ENCODE data around the gene SLC25A45. TPM values are rescaled to one million over a fixed set of nuclear protein-coding genes. Genes with fewer than 3 reads are reported as not detected.

SLC25A45 gene
- total and polyA plus RNA-seq, 2 experiments from 2014 or later = 0.10 to 0.74 TPM

DNA sequence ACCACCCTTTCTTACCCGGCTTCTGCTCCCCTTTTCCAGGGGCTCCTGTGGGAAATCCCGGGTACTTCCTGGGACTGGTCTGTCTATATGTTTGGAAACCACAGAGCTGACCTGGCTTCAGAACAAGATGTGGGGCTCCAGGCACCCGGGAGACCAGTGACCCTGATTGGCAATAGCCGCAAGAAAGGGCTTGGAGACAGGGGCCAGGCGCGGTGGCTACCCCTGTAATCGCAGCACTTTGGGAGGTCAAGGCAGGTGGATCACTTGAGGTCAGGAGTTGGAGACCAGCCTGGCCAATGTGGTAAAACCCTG lies 37.0 kb upstream of the SLC25A45 start:
- Histone ChIP-seq H3K9me2 (ENCODE audit: insufficient read depth) (no peaks in the 10 kb centered on the region), H3K4me3 (peak overlapping the region; percentile 20; the same call in 1 of the 2 replicates), H2AFZ (no peak overlapping the region), H4K20me1 (replicated peaks; ENCODE audit: insufficient read depth) (no peaks in the 10 kb centered on the region), H3F3A (replicated peaks; ENCODE audit: low read depth) (peaks cover 38% of the 10 kb centered on the region), H3K27me3 (ENCODE audit: insufficient read depth) (no peaks in the 10 kb centered on the region), H3K4me1 (ENCODE audit: insufficient read depth) (peaks cover 72% of the 10 kb centered on the region), H3K36me3 (ENCODE audit: insufficient read depth) (no peaks in the 10 kb centered on the region), H3K4me2 (peak overlapping the region; percentile 59), H3K27ac (ENCODE audit: low read depth) (peak overlapping the region; percentile 93), H3K79me2 (replicated peaks; ENCODE audit: insufficient read depth) (peaks cover 14% of the 10 kb centered on the region)
- Mint-ChIP-seq H3K27ac (peak overlapping the region; percentile 100), H3K9me3 (no peaks in the 10 kb centered on the region; the same call in 2 of the 3 replicates), H3K4me1 (peaks cover 74% of the 10 kb centered on the region), H3K4me3 (peak overlapping the region; percentile 58; the same call in 1 of the 3 replicates), H3K36me3 (ENCODE audit: low read depth) (no peaks in the 10 kb centered on the region), H3K27me3 (ENCODE audit: insufficient read depth, low read depth, poor library complexity) (peaks cover 41% of the 10 kb centered on the region)
- DNase-seq (ENCODE audit: low spot score) (no peak), ATAC-seq (no peak)
- TF ChIP-seq STAT1 (IDR thresholded peaks at IDR 0.05; ENCODE audit: unreplicated experiment) (no peak), EZH2 (IDR thresholded peaks at IDR 0.05; ENCODE audit: low read depth, unreplicated experiment) (no peak), POLR2AphosphoS5 (IDR thresholded peaks at IDR 0.05; ENCODE audit: low read depth) (no peak), CREB1 (CRISPR knock-in tag; IDR thresholded peaks at IDR 0.05; ENCODE audit: low read depth) (no peak), JUNB (IDR thresholded peaks at IDR 0.05; ENCODE audit: unreplicated experiment) (no peak), EZH2phosphoT487 (IDR thresholded peaks at IDR 0.05; ENCODE audit: unreplicated experiment) (no peak), ZNF331 (CRISPR knock-in tag; IDR thresholded peaks at IDR 0.05; ENCODE audit: low read depth) (no peak), NANOG (IDR thresholded peaks at IDR 0.05; ENCODE audit: borderline replicate concordance) (no peak)
- TF ChIP-seq, protein P1, sequence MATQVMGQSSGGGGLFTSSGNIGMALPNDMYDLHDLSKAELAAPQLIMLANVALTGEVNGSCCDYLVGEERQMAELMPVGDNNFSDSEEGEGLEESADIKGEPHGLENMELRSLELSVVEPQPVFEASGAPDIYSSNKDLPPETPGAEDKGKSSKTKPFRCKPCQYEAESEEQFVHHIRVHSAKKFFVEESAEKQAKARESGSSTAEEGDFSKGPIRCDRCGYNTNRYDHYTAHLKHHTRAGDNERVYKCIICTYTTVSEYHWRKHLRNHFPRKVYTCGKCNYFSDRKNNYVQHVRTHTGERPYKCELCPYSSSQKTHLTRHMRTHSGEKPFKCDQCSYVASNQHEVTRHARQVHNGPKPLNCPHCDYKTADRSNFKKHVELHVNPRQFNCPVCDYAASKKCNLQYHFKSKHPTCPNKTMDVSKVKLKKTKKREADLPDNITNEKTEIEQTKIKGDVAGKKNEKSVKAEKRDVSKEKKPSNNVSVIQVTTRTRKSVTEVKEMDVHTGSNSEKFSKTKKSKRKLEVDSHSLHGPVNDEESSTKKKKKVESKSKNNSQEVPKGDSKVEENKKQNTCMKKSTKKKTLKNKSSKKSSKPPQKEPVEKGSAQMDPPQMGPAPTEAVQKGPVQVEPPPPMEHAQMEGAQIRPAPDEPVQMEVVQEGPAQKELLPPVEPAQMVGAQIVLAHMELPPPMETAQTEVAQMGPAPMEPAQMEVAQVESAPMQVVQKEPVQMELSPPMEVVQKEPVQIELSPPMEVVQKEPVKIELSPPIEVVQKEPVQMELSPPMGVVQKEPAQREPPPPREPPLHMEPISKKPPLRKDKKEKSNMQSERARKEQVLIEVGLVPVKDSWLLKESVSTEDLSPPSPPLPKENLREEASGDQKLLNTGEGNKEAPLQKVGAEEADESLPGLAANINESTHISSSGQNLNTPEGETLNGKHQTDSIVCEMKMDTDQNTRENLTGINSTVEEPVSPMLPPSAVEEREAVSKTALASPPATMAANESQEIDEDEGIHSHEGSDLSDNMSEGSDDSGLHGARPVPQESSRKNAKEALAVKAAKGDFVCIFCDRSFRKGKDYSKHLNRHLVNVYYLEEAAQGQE (IDR thresholded peaks at IDR 0.05; ENCODE audit: unreplicated experiment) = no peak
- TF ChIP-seq, protein P2, sequence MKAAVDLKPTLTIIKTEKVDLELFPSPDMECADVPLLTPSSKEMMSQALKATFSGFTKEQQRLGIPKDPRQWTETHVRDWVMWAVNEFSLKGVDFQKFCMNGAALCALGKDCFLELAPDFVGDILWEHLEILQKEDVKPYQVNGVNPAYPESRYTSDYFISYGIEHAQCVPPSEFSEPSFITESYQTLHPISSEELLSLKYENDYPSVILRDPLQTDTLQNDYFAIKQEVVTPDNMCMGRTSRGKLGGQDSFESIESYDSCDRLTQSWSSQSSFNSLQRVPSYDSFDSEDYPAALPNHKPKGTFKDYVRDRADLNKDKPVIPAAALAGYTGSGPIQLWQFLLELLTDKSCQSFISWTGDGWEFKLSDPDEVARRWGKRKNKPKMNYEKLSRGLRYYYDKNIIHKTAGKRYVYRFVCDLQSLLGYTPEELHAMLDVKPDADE (IDR thresholded peaks at IDR 0.05) = no peak
- TF ChIP-seq, protein P3, sequence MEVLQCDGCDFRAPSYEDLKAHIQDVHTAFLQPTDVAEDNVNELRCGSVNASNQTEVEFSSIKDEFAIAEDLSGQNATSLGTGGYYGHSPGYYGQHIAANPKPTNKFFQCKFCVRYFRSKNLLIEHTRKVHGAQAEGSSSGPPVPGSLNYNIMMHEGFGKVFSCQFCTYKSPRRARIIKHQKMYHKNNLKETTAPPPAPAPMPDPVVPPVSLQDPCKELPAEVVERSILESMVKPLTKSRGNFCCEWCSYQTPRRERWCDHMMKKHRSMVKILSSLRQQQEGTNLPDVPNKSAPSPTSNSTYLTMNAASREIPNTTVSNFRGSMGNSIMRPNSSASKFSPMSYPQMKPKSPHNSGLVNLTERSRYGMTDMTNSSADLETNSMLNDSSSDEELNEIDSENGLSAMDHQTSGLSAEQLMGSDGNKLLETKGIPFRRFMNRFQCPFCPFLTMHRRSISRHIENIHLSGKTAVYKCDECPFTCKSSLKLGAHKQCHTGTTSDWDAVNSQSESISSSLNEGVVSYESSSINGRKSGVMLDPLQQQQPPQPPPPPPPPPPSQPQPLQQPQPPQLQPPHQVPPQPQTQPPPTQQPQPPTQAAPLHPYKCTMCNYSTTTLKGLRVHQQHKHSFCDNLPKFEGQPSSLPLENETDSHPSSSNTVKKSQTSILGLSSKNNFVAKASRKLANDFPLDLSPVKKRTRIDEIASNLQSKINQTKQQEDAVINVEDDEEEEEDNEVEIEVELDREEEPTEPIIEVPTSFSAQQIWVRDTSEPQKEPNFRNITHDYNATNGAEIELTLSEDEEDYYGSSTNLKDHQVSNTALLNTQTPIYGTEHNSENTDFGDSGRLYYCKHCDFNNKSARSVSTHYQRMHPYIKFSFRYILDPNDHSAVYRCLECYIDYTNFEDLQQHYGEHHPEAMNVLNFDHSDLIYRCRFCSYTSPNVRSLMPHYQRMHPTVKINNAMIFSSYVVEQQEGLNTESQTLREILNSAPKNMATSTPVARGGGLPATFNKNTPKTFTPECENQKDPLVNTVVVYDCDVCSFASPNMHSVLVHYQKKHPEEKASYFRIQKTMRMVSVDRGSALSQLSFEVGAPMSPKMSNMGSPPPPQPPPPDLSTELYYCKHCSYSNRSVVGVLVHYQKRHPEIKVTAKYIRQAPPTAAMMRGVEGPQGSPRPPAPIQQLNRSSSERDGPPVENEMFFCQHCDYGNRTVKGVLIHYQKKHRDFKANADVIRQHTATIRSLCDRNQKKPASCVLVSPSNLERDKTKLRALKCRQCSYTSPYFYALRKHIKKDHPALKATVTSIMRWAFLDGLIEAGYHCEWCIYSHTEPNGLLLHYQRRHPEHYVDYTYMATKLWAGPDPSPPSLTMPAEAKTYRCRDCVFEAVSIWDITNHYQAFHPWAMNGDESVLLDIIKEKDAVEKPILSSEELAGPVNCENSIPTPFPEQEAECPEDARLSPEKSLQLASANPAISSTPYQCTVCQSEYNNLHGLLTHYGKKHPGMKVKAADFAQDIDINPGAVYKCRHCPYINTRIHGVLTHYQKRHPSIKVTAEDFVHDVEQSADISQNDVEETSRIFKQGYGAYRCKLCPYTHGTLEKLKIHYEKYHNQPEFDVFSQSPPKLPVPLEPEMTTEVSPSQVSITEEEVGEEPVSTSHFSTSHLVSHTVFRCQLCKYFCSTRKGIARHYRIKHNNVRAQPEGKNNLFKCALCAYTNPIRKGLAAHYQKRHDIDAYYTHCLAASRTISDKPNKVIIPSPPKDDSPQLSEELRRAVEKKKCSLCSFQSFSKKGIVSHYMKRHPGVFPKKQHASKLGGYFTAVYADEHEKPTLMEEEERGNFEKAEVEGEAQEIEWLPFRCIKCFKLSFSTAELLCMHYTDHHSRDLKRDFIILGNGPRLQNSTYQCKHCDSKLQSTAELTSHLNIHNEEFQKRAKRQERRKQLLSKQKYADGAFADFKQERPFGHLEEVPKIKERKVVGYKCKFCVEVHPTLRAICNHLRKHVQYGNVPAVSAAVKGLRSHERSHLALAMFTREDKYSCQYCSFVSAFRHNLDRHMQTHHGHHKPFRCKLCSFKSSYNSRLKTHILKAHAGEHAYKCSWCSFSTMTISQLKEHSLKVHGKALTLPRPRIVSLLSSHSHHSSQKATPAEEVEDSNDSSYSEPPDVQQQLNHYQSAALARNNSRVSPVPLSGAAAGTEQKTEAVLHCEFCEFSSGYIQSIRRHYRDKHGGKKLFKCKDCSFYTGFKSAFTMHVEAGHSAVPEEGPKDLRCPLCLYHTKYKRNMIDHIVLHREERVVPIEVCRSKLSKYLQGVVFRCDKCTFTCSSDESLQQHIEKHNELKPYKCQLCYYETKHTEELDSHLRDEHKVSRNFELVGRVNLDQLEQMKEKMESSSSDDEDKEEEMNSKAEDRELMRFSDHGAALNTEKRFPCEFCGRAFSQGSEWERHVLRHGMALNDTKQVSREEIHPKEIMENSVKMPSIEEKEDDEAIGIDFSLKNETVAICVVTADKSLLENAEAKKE (CRISPR knock-in tag; IDR thresholded peaks at IDR 0.05) = no peak

Measured in GM23338 (cell line).